ENCODE results near the gene IKZF2. TPM values are rescaled to one million over a fixed set of nuclear protein-coding genes. Genes with fewer than 3 reads are reported as not detected.

IKZF2 gene
- total RNA-seq, 1 experiment from 2014 or later = 1.6 TPM

GRCh38 chr2:213104903-213105202 is 46.6 kb downstream of the IKZF2 start:
- ATAC-seq (no peak), DNase-seq (ENCODE audit: low read depth, low spot score) (no peak)
- Histone ChIP-seq H3K4me1 (ENCODE audit: control insufficient read depth in 1 of 2, insufficient read depth in 2 of 2, low read length in 2 of 2) (no peaks in the 10 kb centered on the region), H3K79me2 (ENCODE audit: insufficient read depth, low read length) (no peaks in the 10 kb centered on the region), H3K4me2 (ENCODE audit: low read length) (no peak overlapping the region), H3K36me3 (ENCODE audit: control insufficient read depth in 1 of 2, insufficient read depth in 2 of 2, low read length in 2 of 2) (no peaks in the 10 kb centered on the region), H4K20me1 (ENCODE audit: insufficient read depth) (no peaks in the 10 kb centered on the region), H3K27me3 (ENCODE audit: insufficient read depth, low read length) (no peaks in the 10 kb centered on the region), H2AFZ (ENCODE audit: low read depth, low read length, poor library complexity, severe bottlenecking) (no peak overlapping the region), H3K9me2 (ENCODE audit: insufficient read depth) (no peaks in the 10 kb centered on the region), H3K9me3 (ENCODE audit: control insufficient read depth in 1 of 2, insufficient read depth in 1 of 2, low read depth in 1 of 2, low read length in 2 of 2) (no peaks in the 10 kb centered on the region), H3K27ac (ENCODE audit: low read depth, low read length) (no peak overlapping the region), H3K4me3 (replicated peaks in 1 of 2; ENCODE audit: low read depth in 1 of 2, low read length in 2 of 2) (no peak overlapping the region), H3K9ac (ENCODE audit: low read length) (no peak overlapping the region)
- BruUV-seq (replicated peaks) = no TSS peak
- CTCF ChIA-PET = no interaction called here
- intact Hi-C loops (cut with micrococcal nuclease) = no loop called here
- RAD21 ChIA-PET (ENCODE audit: low non-redundant PET in 1 of 2, low total read pairs in 2 of 2, uncharacterized antibody in 2 of 2, unreplicated experiment in 2 of 2) = no interaction called here
- POLR2A ChIA-PET = interaction anchor here (1.3 kb wide), 1 partner anchor 11 kb away, joined by 3 read pairs; no protein-coding TSS in a partner anchor
- TF ChIP-seq MAX (IDR thresholded peaks at IDR 0.05) = no peak
- no peak for TF ChIP-seq EGR1 (IDR thresholded peaks at IDR 0.05; ENCODE audit: low read depth)
- TF ChIP-seq CEBPB (IDR thresholded peaks at IDR 0.05; ENCODE audit: low read depth) = no peak
- no peak for TF ChIP-seq YY1 (IDR thresholded peaks at IDR 0.05; ENCODE audit: extremely low read depth, insufficient replicate concordance, low read depth, low read length)
- no peak for TF ChIP-seq ZFX (IDR thresholded peaks at IDR 0.05)
- TF ChIP-seq RAD21 (IDR thresholded peaks at IDR 0.05; ENCODE audit: low read depth) = no peak
- TF ChIP-seq JUND (IDR thresholded peaks at IDR 0.05) = no peak
- no peak for TF ChIP-seq CBX3 (IDR thresholded peaks at IDR 0.05; ENCODE audit: low read depth)
- no peak for TF ChIP-seq ZNF274 (IDR thresholded peaks at IDR 0.05; ENCODE audit: low read depth, low read length)
- no peak for TF ChIP-seq CTCF (IDR thresholded peaks at IDR 0.05 in 2 of 3, conservative IDR thresholded peaks at IDR 0.05 in 1 of 3; ENCODE audit: borderline replicate concordance in 1 of 3, insufficient read depth in 1 of 3, low read depth in 2 of 3, low read length in 2 of 3)
- no peak for TF ChIP-seq EZH2phosphoT487 (IDR thresholded peaks at IDR 0.05; ENCODE audit: borderline replicate concordance)
- no peak for TF ChIP-seq EZH2 (IDR thresholded peaks at IDR 0.05)
- TF ChIP-seq SRF (IDR thresholded peaks at IDR 0.05; ENCODE audit: low read depth) = no peak
- no peak for TF ChIP-seq POLR2A (IDR thresholded peaks at IDR 0.05; ENCODE audit: borderline replicate concordance, extremely low read depth, insufficient read depth, insufficient read length)
- TF ChIP-seq TCF7L2 (IDR thresholded peaks at IDR 0.05; ENCODE audit: borderline replicate concordance, extremely low read depth, insufficient read depth, insufficient read length) = no peak
- no peak for TF ChIP-seq ATF3 (IDR thresholded peaks at IDR 0.05)
- no peak for TF ChIP-seq POLR2AphosphoS5 (IDR thresholded peaks at IDR 0.05; ENCODE audit: low read depth, low read length)
